Measurements from ENCODE around the gene RBMS1. TPM values are rescaled to one million over a fixed set of nuclear protein-coding genes. Genes with fewer than 3 reads are reported as not detected.
A peak's percentile ranks its signal among the peaks of the same experiment; 100 is the strongest.

Gene RBMS1
- total RNA-seq, 2 donors from 2014 or later, result 109 to 125 TPM

GRCh38 chr2:160283675-160284074 lies 209.9 kb downstream of the RBMS1 start:
- intact Hi-C loops (cut with DNase I), result no loop called here
- DNase-seq (ENCODE audit: low spot score), result no peak

GRCh38 chr2:160282063-160282580 lies 211.5 kb downstream of the RBMS1 start:
- intact Hi-C loops (cut with DNase I), result no loop called here
- no peak for DNase-seq (ENCODE audit: low spot score)

DNA sequence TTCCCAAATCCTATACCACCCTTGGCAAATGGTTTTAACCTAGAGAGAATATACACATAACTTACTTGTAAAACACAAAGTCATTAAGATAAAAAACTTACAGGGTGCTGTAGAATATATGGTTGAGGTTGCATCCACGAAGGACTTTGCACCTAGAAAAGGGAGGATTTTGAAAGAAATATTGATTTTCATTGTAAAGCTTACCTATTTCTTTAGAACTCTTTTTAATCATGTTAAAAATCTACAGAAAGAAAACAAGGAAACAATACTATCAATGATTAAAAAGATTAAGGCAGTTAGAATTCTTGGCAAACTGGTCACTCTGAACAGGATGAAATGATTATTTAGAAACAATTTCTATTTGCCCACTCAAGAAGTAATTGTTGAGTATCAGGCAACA lies 212.4 kb downstream of the RBMS1 start:
- no peak for DNase-seq (ENCODE audit: low spot score)
- intact Hi-C loops (cut with DNase I), result no loop called here

DNA sequence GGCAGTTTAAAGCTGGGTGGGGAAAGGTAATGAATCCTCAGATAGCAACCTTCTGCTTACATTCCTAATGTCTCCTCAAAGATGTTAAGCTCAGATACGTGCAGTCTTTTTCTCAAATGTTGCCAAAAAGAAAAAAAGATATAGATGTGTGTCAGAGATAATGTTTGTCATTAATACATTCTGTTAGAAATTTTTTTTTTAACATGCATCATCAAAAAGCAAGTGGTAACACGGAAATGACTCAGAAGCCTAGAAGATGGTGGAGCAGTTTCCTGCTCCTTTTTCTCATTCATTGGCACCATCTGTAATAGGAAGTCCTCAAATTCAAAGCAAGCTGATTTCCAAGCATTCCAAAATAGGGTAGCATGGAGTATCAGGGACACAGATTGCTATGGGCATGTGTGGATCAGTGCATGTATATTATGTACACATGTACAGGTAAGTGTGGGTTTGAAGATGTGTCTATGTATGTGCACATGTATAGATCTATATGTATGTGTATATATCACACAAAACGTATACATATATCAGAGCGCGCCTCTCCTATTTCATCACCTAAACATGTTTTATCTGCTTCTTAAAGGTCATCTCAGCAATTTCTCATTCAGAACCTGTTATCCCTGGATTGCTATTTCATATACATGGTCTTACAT lies 213.7 kb downstream of the RBMS1 start:
- no peak for DNase-seq (ENCODE audit: low spot score)
- intact Hi-C loops (cut with DNase I), result no loop called here

DNA sequence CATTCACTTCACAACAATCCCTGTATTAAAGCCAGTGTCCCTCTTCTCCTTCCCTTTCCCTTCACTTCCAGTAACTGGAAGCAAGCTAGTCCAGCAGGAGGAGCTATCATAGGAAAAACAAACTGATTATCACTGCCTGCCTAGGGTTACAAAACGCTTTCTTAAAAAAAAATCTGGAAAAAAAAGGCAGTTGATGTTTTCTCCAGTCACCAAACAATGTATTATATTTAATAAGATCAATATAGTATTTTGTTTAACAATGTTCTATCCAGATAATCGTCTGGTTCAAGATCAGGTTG lies 214.8 kb downstream of the RBMS1 start:
- intact Hi-C loops (cut with DNase I), result no loop called here
- DNase-seq (ENCODE audit: low spot score), result no peak

- intact Hi-C loops (cut with DNase I), result no loop called here
- DNase-seq (ENCODE audit: low spot score), result no peak
Observed at GRCh38 chr2:160278101-160278878, 215.3 kb downstream of the RBMS1 start.

DNA sequence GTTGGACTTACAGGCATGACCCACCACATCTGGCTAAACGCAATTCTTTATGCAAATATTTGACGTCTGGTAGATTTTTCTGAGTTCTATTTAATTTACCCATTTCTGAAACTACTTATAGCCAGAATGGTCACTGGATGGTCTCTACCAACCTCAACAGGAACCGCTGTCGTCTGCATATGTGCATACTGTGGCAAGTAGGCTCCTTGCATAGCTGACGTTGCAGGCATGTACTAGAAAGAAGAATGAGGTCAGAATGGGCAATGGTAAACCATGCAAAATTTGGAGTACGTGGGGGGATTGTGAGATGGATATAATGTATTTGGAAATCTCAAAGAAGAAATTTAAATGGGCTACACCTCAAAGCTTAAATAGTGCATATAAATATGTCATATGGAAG lies 216.5 kb downstream of the RBMS1 start:
- intact Hi-C loops (cut with DNase I), result no loop called here
- no peak for DNase-seq (ENCODE audit: low spot score)

DNA sequence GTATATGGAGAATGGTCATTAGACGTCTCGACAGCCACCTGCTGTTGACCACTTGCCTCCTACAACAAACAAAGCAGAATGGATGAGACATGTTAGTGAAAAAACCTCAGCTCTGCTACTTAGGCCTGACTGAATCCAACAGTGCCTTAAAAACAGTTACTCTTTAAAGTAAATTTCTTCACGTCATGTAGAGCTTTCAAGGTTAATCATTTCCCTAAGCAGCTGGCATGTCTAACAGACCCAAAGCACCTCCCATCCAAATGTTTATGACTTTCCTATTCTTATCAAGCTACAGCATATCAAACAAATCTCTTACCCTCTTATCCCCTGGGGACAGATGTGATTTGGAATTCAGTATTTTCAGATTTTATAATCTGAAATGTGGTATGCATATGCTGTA lies 218.0 kb downstream of the RBMS1 start:
- intact Hi-C loops (cut with DNase I), result no loop called here
- no peak for DNase-seq (ENCODE audit: low spot score)

- no peak for DNase-seq (ENCODE audit: low spot score)
- intact Hi-C loops (cut with DNase I), result no loop called here
Observed at GRCh38 chr2:160271171-160272086, 222.2 kb downstream of the RBMS1 start.

- intact Hi-C loops (cut with DNase I), result no loop called here
- DNase-seq (ENCODE audit: low spot score), result no peak
Observed at GRCh38 chr2:160270571-160271113, 223.0 kb downstream of the RBMS1 start.

GRCh38 chr2:160269803-160270570 lies 223.6 kb downstream of the RBMS1 start:
- peak; percentile 95 for DNase-seq (ENCODE audit: low spot score)
- intact Hi-C loops (cut with DNase I), result no loop called here

- DNase-seq (ENCODE audit: low spot score), result no peak
- intact Hi-C loops (cut with DNase I), result no loop called here
Observed at GRCh38 chr2:160269365-160269764, 224.2 kb downstream of the RBMS1 start.

DNA sequence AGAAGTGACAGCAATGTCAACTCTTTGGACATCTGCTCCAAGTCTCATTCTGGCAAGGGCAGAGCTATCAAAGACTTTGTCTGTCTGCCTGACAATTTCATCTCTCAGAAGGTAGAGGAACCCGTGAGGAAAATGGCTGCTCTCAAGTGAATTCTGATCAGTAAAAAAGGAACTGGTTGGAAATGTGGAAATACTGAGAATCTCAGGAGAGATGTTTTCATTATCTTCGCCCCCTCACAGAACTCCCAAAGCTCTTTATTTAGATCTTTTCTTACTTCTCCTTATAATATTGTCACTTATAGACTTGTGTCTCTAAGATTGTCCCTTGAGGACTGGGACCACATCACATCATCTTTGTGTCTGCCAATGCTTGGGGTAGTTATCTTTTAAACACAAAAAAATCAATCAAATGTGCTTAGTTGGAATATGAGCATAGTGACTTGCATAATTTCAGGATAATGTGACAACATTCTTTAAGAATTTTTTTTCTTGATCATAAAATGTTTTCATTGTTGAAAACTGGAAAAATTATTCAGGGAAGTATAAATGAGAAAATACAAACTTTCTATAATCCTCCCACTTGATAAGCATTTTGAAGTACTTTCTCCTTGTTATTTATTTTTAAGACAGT lies 225.3 kb downstream of the RBMS1 start:
- no peak for DNase-seq (ENCODE audit: low spot score)
- intact Hi-C loops (cut with DNase I), result no loop called here

DNA sequence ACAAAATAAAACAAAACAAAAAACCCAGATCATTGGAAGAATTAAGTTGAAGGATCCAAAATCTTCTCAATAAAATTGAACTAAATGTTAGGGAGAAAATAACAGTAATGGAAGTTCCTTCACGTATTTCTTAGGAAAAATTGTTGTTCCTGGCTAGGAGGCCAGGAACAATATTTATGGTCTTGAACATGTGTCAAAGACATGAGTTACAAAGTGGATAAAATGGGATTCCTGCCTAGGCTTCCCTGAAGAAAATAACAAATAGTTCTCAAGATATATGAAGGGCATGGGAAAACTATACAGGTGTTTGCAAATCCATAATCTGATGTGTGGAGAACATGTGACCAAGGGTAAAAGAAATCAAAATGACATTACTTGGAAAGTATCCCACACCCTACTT lies 225.9 kb downstream of the RBMS1 start:
- no peak for DNase-seq (ENCODE audit: low spot score)
- intact Hi-C loops (cut with DNase I), result no loop called here

DNA sequence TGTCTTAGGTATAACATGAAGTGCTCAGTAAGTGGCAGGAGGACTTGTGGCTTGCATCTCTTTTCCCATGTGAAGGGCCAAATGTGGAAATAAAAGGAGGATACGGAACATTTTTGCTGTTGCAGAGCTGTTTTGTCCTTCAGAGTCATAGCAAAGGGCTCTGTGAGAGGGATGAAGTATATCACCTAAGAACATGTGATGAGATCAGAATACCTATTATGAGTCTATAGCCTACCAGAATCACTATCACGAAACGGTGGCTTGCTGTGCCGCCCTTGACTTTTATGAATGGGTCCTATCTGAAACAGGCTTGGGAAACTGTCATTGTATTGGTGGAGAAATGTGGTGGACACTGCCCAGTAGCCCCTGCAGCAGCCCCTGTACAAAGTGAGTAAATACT lies 226.6 kb downstream of the RBMS1 start:
- intact Hi-C loops (cut with DNase I), result no loop called here
- DNase-seq (ENCODE audit: low spot score), result no peak

GRCh38 chr2:160266037-160266551 lies 227.5 kb downstream of the RBMS1 start:
- intact Hi-C loops (cut with DNase I), result no loop called here
- no peak for DNase-seq (ENCODE audit: low spot score)

DNA sequence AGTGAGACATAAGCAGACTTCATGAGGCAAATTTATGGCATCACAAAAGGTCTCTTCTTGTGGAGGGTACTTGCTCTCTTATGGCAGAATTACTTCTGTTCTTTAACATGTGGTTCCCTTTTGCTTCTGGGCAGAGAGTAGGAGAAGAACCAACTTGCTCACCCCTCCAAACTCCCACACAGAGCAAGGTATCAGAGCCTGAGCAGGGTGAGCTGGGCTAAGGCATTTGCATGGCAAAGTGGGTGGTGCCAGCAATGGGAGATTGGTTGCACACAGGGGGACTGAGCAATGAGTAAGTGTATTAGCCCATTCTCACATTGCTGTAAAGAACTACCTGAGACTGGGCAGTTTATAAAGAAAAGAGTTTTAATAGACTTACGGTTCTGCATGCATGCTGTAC lies 229.3 kb downstream of the RBMS1 start:
- DNase-seq (ENCODE audit: low spot score), result no peak
- intact Hi-C loops (cut with DNase I), result no loop called here

DNA sequence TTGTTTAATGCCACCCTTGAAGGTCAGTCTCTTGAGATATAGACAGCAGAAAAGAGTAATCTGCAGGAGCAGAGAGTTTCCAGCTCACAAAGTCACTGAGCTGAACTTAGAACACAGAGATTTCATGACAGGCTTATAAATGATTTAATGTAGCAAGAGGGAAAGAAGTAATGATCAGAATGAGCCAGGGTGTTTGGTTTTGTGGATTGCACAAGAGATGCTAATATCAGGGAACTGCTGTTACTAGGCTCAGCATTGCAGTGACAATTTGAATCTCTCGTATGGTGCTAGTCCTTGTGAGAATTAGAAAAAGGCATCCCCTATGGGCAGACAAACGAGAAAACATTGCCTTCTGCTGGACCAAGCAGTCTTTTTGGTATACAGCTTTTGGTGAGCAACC lies 231.9 kb downstream of the RBMS1 start:
- no peak for DNase-seq (ENCODE audit: low spot score)
- intact Hi-C loops (cut with DNase I), result no loop called here

DNA sequence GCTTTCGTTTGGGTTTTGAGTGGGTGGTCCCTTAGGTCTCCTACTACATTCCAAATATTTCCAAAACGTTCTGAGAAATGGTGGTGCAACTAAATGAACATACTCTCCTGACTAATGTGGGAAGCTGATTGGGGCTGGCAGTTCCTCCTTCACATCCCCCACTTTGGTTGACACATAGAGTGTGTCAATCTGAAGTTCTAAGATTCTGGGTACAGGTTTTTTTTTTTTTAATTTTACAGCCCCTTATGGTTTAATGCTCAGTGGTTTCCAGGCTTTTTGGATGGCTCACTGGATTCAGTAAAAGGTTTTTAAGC lies 235.2 kb downstream of the RBMS1 start:
- no peak for DNase-seq (ENCODE audit: low spot score)
- intact Hi-C loops (cut with DNase I), result no loop called here

All from posterior vena cava (tissue), 2 donors.